ENCODE measurements around the gene OR7G1. TPM values are rescaled to one million over a fixed set of nuclear protein-coding genes. Genes with fewer than 3 reads are reported as not detected.

The OR7G1 gene
- total and polyA plus RNA-seq, 2 of the 8 experiments (the other 6 are each of a cell fraction or from before 2014, with no cell fraction given), result not detected

DNA sequence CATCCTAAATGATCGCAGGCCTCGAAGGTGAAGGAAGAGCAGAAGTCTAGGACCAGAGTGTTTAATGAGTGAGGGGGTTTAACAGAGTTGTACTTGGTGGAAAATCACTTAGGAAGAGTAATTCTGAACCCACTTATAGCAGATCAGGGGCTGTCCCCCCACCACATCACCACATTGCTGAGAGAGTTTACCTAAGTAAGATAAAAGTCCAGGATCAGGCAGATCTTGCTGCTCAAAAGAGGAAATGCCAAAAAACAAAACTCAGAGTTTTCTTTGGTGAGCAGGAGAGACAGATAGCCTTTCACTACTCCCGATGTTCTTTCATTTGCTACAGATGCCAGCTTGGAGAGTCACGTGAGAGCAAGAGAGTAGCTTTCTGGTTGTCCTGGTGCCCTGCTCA is 40.0 kb upstream of the OR7G1 start (continued):
- TF ChIP-seq, protein P1, sequence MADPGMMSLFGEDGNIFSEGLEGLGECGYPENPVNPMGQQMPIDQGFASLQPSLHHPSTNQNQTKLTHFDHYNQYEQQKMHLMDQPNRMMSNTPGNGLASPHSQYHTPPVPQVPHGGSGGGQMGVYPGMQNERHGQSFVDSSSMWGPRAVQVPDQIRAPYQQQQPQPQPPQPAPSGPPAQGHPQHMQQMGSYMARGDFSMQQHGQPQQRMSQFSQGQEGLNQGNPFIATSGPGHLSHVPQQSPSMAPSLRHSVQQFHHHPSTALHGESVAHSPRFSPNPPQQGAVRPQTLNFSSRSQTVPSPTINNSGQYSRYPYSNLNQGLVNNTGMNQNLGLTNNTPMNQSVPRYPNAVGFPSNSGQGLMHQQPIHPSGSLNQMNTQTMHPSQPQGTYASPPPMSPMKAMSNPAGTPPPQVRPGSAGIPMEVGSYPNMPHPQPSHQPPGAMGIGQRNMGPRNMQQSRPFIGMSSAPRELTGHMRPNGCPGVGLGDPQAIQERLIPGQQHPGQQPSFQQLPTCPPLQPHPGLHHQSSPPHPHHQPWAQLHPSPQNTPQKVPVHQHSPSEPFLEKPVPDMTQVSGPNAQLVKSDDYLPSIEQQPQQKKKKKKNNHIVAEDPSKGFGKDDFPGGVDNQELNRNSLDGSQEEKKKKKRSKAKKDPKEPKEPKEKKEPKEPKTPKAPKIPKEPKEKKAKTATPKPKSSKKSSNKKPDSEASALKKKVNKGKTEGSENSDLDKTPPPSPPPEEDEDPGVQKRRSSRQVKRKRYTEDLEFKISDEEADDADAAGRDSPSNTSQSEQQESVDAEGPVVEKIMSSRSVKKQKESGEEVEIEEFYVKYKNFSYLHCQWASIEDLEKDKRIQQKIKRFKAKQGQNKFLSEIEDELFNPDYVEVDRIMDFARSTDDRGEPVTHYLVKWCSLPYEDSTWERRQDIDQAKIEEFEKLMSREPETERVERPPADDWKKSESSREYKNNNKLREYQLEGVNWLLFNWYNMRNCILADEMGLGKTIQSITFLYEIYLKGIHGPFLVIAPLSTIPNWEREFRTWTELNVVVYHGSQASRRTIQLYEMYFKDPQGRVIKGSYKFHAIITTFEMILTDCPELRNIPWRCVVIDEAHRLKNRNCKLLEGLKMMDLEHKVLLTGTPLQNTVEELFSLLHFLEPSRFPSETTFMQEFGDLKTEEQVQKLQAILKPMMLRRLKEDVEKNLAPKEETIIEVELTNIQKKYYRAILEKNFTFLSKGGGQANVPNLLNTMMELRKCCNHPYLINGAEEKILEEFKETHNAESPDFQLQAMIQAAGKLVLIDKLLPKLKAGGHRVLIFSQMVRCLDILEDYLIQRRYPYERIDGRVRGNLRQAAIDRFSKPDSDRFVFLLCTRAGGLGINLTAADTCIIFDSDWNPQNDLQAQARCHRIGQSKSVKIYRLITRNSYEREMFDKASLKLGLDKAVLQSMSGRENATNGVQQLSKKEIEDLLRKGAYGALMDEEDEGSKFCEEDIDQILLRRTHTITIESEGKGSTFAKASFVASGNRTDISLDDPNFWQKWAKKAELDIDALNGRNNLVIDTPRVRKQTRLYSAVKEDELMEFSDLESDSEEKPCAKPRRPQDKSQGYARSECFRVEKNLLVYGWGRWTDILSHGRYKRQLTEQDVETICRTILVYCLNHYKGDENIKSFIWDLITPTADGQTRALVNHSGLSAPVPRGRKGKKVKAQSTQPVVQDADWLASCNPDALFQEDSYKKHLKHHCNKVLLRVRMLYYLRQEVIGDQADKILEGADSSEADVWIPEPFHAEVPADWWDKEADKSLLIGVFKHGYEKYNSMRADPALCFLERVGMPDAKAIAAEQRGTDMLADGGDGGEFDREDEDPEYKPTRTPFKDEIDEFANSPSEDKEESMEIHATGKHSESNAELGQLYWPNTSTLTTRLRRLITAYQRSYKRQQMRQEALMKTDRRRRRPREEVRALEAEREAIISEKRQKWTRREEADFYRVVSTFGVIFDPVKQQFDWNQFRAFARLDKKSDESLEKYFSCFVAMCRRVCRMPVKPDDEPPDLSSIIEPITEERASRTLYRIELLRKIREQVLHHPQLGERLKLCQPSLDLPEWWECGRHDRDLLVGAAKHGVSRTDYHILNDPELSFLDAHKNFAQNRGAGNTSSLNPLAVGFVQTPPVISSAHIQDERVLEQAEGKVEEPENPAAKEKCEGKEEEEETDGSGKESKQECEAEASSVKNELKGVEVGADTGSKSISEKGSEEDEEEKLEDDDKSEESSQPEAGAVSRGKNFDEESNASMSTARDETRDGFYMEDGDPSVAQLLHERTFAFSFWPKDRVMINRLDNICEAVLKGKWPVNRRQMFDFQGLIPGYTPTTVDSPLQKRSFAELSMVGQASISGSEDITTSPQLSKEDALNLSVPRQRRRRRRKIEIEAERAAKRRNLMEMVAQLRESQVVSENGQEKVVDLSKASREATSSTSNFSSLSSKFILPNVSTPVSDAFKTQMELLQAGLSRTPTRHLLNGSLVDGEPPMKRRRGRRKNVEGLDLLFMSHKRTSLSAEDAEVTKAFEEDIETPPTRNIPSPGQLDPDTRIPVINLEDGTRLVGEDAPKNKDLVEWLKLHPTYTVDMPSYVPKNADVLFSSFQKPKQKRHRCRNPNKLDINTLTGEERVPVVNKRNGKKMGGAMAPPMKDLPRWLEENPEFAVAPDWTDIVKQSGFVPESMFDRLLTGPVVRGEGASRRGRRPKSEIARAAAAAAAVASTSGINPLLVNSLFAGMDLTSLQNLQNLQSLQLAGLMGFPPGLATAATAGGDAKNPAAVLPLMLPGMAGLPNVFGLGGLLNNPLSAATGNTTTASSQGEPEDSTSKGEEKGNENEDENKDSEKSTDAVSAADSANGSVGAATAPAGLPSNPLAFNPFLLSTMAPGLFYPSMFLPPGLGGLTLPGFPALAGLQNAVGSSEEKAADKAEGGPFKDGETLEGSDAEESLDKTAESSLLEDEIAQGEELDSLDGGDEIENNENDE (IDR thresholded peaks at IDR 0.05; ENCODE audit: insufficient replicate concordance, low read length), result no peak
- TF ChIP-seq SIRT6 (IDR thresholded peaks at IDR 0.05; ENCODE audit: low read length), result no peak
- TF ChIP-seq HDAC2 (IDR thresholded peaks at IDR 0.05; ENCODE audit: borderline replicate concordance in 1 of 2, low read depth in 2 of 2, low read length in 2 of 2), result no peak
- no peak for TF ChIP-seq PHF8 (conservative IDR thresholded peaks at IDR 0.05; ENCODE audit: low read depth, low read length)
- no peak for TF ChIP-seq SUZ12 (IDR thresholded peaks at IDR 0.05; ENCODE audit: low read length)
- TF ChIP-seq, protein P2, sequence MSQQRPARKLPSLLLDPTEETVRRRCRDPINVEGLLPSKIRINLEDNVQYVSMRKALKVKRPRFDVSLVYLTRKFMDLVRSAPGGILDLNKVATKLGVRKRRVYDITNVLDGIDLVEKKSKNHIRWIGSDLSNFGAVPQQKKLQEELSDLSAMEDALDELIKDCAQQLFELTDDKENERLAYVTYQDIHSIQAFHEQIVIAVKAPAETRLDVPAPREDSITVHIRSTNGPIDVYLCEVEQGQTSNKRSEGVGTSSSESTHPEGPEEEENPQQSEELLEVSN (IDR thresholded peaks at IDR 0.05), result no peak
- TF ChIP-seq, protein P3, sequence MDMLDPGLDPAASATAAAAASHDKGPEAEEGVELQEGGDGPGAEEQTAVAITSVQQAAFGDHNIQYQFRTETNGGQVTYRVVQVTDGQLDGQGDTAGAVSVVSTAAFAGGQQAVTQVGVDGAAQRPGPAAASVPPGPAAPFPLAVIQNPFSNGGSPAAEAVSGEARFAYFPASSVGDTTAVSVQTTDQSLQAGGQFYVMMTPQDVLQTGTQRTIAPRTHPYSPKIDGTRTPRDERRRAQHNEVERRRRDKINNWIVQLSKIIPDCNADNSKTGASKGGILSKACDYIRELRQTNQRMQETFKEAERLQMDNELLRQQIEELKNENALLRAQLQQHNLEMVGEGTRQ (IDR thresholded peaks at IDR 0.05; ENCODE audit: low read length), result no peak
- TF ChIP-seq POLR2A (IDR thresholded peaks at IDR 0.05; ENCODE audit: control extremely low read depth in 1 of 2, low read depth in 2 of 2, low read length in 2 of 2), result no peak
- TF ChIP-seq SP1 (IDR thresholded peaks at IDR 0.05; ENCODE audit: low read depth, low read length), result no peak
- TF ChIP-seq KDM4A (IDR thresholded peaks at IDR 0.05; ENCODE audit: low read depth, low read length, severe bottlenecking), result no peak

All from H1 (cell line).